Measurements from ENCODE around the gene DGUOK.
"Not testable (repeated sequence)": the region's sequence is repeated elsewhere in the genome, so short reads cannot be mapped to it uniquely, and the experiment has no call there.

Gene DGUOK

DNA sequence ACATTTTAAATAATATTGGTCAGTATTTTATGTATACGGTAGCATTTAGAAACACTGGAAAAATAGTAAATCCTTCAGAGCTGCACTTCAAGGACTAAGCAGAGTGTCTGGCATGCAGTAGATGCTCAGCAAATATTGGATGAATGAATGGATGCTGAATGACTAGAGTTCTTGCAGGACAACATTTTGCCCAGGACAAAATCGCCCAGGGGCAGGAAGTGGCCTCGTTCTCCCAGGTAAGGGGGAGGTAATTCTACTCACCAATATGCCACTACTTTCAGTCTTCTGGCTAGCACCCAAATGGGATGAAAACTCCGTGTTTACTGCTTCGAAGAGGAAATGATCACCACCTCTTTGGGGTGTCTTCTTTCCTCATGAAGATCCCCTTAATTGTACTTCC, 4.0 kb upstream of the DGUOK start:
- DNase-seq = no peak

DNA sequence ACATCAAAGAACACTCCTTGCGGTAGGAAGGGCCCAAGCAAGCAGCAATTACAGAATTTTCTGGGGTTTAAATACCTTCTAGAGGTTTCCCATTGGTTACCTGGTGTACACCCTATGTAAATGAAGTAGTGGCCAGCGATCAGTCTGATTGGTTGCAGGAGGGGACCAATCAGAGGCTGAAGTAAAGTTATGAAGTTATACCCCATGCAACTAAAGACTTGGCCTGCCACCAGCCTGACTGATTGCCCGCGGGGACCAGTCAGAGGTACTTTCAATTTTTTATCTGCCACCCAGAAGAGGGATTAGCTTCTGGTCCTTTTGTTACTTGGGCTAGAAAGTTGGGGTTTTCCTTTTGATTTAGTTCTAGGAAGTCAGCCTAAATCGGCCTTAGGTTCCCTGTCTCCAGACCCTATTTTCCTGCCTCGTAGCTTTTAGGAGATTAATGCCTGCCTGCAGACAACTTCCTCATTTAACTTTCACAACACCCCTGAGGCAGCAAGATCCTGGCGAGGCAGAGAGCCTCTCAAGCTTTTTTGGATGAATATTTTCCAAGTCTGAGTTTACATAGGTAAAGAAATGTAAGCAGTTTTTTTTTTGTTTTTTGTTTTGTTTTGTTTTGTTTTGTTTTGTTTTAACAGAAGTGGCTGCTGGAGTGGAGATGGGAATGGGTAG, 1.5 kb upstream of the DGUOK start:
- no peak for DNase-seq

DNA sequence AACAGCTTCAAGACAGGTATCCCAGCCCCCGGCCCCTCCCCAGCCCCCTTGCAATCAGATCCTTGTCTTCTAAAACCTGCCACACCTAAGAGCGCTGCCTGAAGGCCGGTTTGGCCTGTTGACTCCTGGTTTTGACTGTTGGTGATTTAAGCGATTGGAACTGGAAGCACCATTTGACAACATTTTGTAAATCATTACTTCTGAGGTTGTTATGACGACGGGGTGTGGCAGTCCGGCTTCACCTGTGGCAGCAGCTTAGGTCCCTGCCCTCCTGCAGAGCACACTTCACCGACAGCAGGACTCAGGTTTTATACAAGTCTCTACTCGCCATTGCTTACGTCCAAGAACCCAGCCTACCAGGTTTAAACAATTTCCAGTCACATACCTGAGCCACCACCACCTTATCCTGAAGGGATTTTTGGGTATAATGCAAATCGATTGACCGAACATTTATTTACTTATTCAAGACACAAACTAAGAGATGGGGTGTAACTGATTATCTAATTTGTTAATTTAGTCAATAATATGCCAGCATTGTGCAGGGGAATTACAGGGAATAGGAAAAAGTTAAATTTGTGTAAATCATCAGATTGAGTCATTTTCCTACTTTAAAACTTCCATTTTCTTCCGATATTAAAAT, 707 bp upstream of the DGUOK start:
- DNase-seq = peak; percentile 27

DNA sequence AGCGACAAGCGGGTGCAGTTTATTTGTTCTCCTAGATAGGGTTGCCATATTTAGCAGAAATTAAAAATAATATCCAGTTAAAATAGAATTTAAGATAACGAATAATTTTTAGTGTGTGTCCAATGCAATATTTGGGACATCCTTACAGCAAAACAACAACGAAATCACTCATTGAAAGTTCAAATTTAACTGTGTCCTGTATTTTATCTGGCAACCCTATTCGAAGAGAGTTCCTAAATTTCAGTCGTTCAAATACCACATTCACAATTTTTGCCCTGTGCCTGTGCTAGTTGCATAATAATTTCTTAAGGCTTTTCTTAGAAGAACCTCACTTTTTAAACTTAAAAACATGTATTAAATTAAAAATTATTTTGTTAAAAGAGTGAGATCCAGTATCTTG, 664 bp downstream of the DGUOK start:
- no peak for DNase-seq

DNA sequence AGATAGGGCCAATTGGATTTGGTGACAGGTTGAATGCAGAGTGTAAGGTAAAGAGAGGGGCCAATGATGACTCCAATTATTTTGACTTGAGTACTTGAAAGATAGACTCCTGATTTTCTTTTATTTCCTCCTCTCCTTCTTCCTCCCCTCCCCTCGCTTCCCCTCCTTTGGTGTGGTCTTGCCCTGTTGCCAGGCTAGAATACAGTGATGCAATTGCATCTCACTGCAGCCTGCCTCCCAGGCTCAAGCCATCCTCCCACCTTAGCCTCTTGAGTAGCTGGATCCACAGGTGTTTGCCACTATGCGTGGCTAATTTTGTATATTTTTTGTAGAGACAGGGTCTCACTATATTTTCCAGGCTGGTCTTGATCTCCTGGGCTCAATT, 2.3 kb downstream of the DGUOK start:
- DNase-seq = no peak

DNA sequence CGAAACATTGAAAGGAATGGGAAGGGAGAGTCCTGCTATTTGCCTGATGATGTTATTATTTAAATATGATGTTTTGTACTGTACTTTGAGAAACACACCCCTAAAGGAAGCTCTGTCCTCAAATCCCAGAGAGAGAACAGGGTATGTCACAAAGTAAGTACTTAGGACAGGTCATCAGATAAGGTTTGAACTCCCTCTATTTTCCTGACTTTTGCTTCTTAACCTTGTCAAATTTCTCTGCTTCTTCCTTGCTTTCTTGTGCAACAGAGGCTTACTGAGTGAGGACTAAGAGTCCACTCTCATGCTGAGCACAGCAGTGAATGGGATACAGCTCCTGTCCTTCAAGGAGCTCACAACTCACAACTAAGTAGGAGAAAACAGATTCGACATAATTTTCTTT, 3.7 kb downstream of the DGUOK start:
- DNase-seq = no peak

DNA sequence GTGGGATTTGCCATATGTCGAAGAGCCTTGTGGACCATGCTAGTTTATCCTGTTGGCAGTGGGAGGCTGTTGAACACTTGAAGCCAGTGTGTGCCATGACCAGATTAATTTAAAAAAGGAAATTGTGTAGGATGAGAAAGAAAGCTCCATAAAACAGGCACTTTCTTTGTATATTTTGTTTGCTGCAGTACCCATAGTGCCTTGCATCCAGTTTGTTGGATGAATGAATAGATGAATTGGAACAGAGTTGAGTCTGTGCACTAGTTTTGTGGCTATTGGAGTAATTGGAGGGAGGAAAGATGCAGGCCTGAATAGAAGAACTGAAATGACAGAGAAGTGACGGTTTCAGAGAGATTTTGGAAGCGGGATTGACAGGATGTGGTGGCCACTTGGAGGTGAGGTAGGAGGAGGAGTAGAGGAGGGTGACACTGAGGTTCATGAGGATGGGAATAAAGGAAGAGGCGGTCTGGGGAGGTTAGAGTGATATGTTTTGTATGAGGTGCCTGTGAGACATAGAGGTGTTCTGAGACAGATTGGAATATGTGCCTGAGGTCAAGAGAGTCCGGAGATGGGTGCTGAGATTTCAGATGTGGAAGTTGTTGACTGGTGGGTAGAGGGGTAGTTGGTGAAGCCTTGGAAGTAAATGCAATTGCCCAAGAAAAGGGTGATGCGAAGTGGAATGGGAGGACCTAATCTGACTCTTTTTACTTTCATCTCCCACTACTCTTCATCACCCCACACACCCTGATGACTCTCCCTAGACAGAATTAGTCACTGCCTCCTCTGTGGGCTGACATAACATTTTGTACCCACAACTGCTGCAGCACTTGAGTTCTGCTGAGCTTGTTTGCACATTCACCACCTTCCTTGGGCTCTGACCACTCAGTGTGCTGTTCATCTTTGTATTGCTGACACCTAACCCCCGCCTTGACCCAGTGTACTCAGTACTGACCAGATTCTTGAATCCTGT, 5.1 kb downstream of the DGUOK start:
- DNase-seq = no peak

DNA sequence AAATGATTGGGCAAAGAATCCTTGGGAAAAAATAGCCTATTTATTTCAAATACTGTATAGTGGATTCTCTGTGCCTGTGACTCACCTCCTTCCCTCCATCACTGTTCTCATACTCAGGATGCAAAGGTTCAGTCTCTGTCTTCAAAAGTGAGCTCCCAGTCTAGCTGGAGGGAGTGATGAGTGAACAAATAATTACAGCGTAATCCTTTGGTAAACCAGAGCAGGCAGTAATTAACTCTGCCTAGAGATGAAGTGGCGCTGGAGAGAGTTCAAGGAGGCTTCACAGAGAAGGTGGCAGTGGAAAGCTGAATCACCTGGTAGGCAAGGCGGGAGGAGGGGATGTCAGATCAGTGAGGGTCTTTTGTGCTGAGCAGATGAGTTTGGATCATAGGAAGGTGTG, 6.5 kb downstream of the DGUOK start:
- DNase-seq = peak; percentile 26

DNA sequence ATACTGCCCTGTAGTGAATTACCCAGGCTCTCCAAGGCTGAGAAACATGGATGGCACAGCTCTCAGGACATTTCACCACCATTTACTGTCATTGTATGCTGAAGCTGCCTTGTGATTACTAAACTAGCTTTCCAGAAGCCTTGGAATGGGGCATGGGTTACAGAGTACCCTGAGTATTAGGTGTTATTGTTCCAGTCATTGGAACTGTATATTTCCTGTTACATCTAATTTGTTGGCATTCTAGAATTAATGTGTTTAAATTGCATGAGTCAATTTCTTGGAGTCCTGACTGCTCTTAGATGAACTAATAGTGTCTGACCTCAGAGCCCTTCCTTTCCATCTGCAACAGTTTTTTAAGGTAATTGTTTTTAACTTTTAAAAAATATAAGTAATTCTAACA, 9.0 kb downstream of the DGUOK start:
- no peak for DNase-seq

DNA sequence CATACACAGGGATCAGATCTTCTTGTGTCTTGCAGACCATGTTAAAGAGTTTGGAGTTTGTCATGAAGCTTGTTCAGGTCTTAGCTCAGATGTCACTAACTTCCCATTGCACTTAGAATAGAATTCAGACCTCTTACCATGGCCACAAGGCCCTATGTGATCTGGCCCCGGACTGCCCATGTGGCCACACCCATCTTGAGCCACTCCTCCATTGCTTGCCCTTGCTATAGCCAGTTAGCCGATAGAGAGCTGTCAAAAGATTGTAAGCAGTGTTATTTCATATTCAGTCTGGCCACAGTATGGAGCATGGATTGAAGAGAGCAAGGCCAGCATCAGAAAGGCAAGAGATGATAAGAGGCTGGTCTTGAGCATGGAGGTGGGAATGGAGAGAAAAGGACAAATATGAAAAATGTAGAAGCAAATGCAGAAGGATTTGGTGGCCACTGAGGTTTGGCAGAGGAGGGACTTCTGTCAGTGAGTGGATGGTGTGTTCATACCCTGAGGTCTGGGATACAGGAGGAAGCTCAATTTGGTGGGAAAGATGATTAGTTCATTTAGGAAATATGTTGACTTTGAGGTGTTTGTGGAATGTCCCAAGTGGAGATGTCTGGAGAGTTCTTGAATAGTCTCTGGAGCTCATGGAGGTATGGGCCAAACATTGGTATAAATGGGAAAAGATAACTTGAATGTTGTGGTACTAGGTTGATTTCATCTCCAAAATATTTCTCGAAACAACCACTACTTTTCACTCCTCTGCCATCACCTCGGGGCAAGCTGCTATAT, 10.6 kb downstream of the DGUOK start:
- DNase-seq = no peak

DNA sequence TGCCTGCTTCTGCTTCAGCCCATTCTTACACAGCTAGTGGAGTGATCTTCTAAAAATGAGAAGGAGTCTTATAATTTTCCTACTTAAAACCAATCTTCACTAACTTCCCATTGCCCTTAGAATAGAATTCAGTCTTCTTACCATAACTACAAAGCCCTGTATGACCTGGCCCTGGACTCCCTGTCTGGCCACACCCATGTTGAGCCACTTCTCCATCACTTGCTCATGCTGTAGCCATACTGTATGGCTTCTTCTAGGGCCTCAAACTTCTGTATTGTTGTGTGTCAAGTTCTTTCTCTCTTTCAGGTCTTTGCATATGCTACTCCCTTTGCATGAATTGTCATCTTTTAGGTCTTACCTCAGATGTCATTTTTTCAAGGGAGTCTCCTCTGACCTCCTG, 11.2 kb downstream of the DGUOK start:
- DNase-seq = no peak

DNA sequence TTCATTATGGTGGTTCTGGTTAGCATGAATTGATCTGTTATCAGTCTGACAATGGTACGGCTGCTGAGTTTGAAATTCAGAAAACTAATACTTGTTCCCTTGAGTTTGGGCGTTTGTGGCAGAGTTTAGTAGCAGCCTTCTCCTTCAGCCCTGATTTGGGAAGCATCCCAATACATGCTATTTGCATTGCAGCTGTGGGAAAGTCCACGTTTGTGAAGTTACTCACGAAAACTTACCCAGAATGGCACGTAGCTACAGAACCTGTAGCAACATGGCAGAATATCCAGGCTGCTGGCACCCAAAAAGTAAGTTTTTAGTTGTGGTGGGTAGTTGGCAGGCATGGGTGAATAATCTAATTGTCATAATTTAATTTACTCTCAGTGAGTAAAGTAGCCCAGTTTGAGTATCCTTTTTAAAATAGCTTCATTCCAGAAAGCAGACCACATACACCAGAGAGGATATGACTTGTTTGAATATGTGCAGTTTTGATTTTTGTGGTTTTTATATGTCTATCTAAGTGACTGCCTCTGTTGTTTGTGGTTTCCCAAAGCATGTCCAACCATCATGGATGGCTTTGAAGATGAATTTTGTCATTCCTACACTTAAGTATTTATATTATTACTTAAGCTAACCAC, 12.2 kb downstream of the DGUOK start:
- no peak for DNase-seq

DNA sequence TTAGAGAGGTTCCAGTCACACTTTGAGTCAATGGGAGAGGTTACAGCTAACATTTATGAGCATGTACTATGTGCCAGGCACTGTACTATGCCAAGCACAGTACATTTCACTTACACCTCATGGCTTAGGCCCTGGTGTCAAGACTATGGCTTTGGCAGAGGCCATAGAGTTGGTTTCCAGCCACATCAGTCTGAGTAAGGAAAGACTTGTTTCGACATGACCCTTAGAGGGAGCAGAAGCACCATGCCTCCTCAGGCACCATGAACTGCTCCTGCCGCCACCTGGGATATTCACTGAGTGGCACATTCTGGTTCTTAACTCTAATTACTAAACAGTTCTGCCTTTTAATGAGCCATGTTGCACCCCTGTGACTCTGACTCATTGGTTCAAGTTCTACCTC, 12.7 kb downstream of the DGUOK start:
- DNase-seq = no peak

DNA sequence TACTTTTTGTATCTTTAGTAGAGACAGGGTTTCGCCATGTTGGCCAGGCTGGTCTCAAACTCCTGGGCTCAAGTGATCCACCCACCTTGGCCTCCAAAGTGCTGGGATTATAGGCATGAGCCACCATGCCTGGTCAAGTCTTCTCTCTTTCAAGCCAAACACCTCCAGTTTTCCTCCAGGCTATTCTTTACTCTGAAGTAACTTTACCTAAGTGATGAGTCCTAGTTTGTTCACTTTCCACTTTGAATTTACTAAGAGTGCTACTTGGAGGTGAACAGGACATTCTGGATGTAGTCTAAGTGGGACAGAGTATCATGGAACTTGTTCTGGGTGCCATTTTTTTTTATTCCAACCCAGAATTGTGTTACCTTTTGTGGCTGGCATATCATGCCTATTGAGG, 13.4 kb downstream of the DGUOK start:
- DNase-seq = not testable (repeated sequence)

DNA sequence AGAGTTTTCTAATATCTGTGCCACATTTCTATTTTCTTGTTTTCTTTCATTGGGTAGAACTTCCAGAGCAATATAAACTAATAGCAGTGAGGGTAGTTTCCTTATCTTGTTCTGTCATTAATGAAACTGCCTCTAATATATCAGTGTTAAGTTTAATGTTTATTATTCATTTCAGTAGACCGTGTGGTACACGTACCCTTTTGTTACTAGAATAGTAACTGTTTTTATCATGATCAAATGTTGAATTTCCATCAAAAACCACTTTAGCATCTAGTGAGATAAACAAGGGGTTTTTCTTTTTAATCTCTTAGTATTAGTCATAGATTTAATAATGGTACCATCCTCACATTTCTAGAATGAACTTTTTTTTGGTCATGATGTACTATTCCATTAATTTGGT, 16.0 kb downstream of the DGUOK start:
- no peak for DNase-seq

DNA sequence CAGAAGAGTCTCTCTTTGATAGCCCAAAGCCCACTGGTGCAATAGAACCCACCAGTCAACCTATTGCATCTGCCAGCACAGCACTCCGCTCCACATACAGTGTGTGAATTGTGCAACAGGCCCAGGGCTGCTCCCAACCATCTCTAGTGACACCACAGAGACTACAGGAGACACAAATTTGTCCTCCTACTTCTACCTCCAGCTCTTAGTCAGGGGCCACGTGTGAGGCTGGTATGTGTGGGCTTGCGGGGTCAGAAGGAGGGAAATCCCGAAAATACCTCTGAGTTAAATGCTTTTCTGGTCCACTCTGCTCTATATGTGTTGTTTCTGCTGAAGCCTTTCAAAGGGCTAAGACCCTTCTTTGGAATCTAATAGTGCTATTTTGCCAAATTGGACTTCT, 18.0 kb downstream of the DGUOK start:
- no peak for DNase-seq

DNA sequence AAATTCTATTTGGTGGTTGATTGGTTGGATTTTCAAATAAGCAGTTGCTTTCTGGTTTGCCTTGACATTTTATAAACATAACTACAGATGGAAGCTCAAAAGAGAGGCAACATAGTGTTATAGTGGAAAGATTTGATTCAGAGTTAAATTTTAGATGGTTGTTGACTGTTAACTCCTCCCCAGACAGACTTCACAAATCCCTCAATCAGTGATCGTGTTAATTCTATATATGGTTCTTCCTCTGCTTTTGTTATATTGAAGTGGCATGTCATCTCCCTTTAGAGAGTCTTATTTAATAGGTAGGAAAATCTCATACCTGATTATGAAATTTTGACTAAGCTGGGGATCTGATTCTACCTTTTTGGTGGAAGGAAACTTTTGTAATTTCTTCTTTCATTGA, 19.5 kb downstream of the DGUOK start:
- DNase-seq = no peak

DNA sequence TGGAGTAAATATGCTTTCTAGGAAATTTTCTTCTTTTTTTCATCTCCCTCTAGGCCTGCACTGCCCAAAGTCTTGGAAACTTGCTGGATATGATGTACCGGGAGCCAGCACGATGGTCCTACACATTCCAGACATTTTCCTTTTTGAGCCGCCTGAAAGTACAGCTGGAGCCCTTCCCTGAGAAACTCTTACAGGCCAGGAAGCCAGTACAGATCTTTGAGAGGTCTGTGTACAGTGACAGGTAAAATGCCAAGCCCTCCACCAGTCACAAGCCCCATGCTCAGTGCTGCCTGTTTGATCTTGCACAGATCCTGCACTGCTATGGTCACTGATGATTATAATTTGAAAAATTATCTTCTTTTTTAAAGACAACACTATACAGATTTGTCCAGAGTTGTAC, 20.0 kb downstream of the DGUOK start:
- no peak for DNase-seq

DNA sequence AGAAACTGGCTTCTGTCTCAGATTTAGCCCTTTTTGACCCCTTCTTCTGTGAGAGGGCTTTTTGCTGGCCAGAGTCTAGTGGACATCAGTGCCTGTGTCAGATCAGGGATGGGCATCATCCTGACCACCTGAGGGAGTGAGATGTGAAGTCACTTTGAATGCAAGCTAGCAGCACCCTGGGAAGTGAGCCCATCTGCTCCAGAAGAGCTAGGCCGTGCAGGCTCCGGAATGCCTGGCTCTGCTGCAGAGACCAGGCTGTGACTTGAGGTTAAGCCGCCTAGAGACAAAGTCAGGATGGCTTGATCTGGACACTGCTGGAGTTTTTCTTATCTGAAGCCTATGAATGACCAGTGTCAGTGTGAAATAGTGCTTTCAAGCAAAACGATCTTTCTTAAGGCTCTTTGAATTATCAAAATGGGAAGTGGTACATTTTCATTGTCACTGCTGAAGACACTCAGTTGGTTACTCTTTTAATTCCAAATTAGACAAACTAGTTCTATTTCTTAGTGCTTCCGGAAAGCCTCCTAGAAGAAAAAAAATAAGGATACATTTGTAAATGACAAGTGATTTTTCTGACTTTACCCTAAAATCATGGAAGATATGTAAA, 20.8 kb downstream of the DGUOK start:
- no peak for DNase-seq

DNA sequence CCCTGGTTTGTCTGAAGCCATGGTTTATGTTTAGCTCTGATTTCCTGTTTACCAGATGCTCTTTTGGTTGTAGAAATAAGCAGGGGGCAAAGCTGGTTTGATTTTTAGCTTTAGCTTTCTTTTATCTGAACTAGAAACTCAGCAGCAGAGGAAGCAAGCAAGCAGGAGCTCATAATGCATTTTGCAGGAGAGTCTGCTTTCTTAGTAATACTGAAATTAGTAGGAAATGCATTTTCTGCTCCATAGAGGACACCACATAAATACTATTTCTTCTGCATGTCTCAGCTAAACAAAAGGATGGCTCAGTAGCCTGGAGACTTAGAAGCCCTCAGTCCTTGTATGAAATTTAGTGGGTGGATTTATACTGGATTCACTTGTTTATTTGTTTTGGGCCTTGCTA, 23.1 kb downstream of the DGUOK start:
- DNase-seq = no peak

DNA sequence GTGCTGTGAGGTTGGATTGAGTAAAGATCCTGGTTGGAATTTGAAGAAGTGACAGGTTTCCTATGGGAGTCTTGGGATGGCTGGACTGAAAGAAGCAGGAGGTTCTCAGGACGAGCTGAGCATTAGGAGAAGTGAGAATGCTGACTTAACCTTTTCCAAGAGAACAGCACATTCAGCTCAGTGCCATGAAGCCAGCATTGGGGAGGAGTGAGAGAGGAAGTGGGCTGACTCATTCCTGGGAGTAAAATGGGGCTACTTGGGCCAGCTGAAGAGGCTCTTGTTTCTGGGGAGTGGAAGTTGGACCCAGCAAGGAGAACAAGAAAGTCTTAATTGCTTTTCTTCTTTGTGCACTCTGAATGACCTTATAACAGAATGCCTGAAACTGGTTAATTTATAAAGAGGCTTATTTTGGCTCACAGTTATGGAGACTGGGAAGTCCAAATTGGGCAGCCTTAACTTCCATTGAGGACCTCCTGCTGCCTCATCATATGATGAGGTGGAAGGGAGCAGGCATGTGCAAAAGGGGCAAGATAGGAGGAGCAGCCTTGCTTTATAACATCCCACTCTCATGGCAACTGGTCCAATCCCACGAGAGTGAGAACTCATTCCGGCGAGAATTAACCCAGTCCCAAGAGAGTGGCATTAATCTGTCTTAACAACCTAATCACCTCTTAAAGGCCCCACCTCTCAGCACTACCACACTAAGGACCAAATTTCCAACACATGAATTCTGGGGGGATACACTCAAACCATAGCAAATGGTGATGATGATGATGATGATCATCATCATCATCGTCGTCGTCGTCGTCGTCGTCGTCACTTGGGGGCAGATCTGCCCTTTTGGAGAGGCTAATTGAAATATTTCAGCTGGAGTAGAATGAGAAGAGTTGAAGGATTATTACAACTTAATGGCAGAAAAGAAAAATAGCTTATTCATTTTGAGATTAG, 26.1 kb downstream of the DGUOK start:
- DNase-seq = no peak
